ENCODE data around the gene SOX12. TPM values are rescaled to one million over a fixed set of nuclear protein-coding genes. Genes with fewer than 3 reads are reported as not detected.

The SOX12 gene
- total and polyA plus RNA-seq, 2 donors (not counting 1 experiment from before 2014, with no cell fraction given): 5.3 to 13.6 TPM

DNA sequence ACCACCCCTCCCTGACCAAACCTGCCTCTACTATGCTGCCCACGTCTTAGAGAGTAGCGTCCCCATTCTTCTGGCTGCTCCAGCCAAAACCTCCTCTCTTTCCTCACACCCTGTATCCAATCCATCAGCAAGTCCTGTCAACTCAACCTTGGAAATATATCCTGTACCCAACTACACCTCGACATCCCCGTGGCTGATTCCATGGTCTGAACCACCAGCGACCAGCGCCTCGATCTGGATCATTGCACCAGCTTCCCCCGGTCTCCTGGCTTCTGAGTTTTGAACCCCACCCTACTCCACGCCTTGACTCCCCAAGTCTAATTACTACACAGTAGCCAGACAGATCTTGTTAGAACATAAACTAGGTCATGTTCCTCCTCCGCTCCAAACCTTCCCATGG lies 31.4 kb downstream of the SOX12 start:
- H4K20me1 ChIP-seq (ENCODE audit: control insufficient read depth, insufficient read depth, low read length, poor library complexity, severe bottlenecking): no peaks in the 10 kb centered on the region
- H3K79me2 ChIP-seq (ENCODE audit: control insufficient read depth, insufficient read depth, low read length): no peaks in the 10 kb centered on the region
- no peaks in the 10 kb centered on the region for H3K27me3 ChIP-seq (replicated peaks in 1 of 4; ENCODE audit: control extremely low read depth in 1 of 4, control insufficient read depth in 3 of 4, insufficient read depth in 4 of 4, low read length in 3 of 4)
- DNase-seq: no peak
- Mint-ChIP-seq H3K27ac (no peak overlapping the region), H3K4me3 (no peak overlapping the region), H3K9me3 (ENCODE audit: insufficient read depth) (no peaks in the 10 kb centered on the region), H3K27me3 (no peaks in the 10 kb centered on the region), H3K4me1 (peaks cover 24% of the 10 kb centered on the region)
- 97% methylated on average over 10 of the region's 10 CpGs for WGBS (ENCODE audit: insufficient coverage)
- ChIA-PET POLR2A (no interaction called here), CTCF (interaction anchor here (0.6 to 6.6 kb wide), 3 partner anchors 10 to 289 kb away, joined by 3 to 169 read pairs (median 4); no protein-coding TSS in a partner anchor)
- no peak overlapping the region for H2AFZ ChIP-seq (ENCODE audit: insufficient read depth, low read depth, low read length, poor library complexity, severe bottlenecking)
- H3K9me3 ChIP-seq (ENCODE audit: control extremely low read depth in 1 of 3, control insufficient read depth in 2 of 3, insufficient read depth in 1 of 3, low read length in 2 of 3): no peaks in the 10 kb centered on the region
- intact Hi-C loops (cut with micrococcal nuclease): loop anchor here (10.0 kb wide), 1 partner anchor 378 kb away; no protein-coding TSS in a partner anchor
- ATAC-seq (ENCODE audit: low read depth): no peak
- H3K36me3 ChIP-seq (replicated peaks in 1 of 2; ENCODE audit: control extremely low read depth in 1 of 2, control insufficient read depth in 1 of 2, extremely low read depth in 1 of 2, insufficient read depth in 2 of 2, low read length in 1 of 2): no peaks in the 10 kb centered on the region
- no peak overlapping the region for H3K4me3 ChIP-seq (ENCODE audit: control extremely low read depth in 1 of 5, extremely low read depth in 1 of 5, insufficient read depth in 1 of 5, low read depth in 2 of 5, low read length in 4 of 5)
- H3K4me2 ChIP-seq (replicated peaks; ENCODE audit: low read depth, low read length, poor library complexity, severe bottlenecking): no peak overlapping the region
- H3K9ac ChIP-seq (ENCODE audit: low read length): no peak overlapping the region
- peaks cover 13 to 23% of the 10 kb centered on the region in 2 donors for H3K4me1 ChIP-seq (ENCODE audit: control insufficient read depth in 2 of 2, insufficient read depth in 2 of 2, low read length in 2 of 2)
- TF ChIP-seq, protein P1, sequence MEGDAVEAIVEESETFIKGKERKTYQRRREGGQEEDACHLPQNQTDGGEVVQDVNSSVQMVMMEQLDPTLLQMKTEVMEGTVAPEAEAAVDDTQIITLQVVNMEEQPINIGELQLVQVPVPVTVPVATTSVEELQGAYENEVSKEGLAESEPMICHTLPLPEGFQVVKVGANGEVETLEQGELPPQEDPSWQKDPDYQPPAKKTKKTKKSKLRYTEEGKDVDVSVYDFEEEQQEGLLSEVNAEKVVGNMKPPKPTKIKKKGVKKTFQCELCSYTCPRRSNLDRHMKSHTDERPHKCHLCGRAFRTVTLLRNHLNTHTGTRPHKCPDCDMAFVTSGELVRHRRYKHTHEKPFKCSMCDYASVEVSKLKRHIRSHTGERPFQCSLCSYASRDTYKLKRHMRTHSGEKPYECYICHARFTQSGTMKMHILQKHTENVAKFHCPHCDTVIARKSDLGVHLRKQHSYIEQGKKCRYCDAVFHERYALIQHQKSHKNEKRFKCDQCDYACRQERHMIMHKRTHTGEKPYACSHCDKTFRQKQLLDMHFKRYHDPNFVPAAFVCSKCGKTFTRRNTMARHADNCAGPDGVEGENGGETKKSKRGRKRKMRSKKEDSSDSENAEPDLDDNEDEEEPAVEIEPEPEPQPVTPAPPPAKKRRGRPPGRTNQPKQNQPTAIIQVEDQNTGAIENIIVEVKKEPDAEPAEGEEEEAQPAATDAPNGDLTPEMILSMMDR (IDR thresholded peaks at IDR 0.05): no peak
- TF ChIP-seq EZH2 (IDR thresholded peaks at IDR 0.05; ENCODE audit: borderline replicate concordance, insufficient read depth, low read depth, low read length, poor library complexity, severe bottlenecking): no peak
- no peak overlapping the region for H3K27ac ChIP-seq (ENCODE audit: low read length in 2 of 2)

- H3K36me3 ChIP-seq (replicated peaks in 1 of 2; ENCODE audit: control extremely low read depth in 1 of 2, control insufficient read depth in 1 of 2, extremely low read depth in 1 of 2, insufficient read depth in 2 of 2, low read length in 1 of 2): no peaks in the 10 kb centered on the region
- intact Hi-C loops (cut with micrococcal nuclease): loop anchor here (10.0 kb wide), 1 partner anchor 376 kb away; no protein-coding TSS in a partner anchor
- ChIA-PET CTCF (interaction anchor here (2.3 kb wide), 1 partner anchor 120 kb away, joined by 5 read pairs; no protein-coding TSS in a partner anchor), POLR2A (no interaction called here)
- no peaks in the 10 kb centered on the region for H3K9me3 ChIP-seq (ENCODE audit: control extremely low read depth in 1 of 3, control insufficient read depth in 2 of 3, insufficient read depth in 1 of 3, low read length in 2 of 3)
- no peaks in the 10 kb centered on the region for H3K27me3 Mint-ChIP-seq
- H3K27ac ChIP-seq (ENCODE audit: low read length in 2 of 2): no peak overlapping the region
- no peaks in the 10 kb centered on the region for H4K20me1 ChIP-seq (ENCODE audit: control insufficient read depth, insufficient read depth, low read length, poor library complexity, severe bottlenecking)
- H3K4me2 ChIP-seq (replicated peaks; ENCODE audit: low read depth, low read length, poor library complexity, severe bottlenecking): no peak overlapping the region
- H3K4me3 ChIP-seq (ENCODE audit: control extremely low read depth in 1 of 5, extremely low read depth in 1 of 5, insufficient read depth in 1 of 5, low read depth in 2 of 5, low read length in 4 of 5): no peak overlapping the region
- H3K4me1 ChIP-seq (ENCODE audit: control insufficient read depth in 2 of 2, insufficient read depth in 2 of 2, low read length in 2 of 2): peaks cover 20 to 33% of the 10 kb centered on the region in 2 donors
- 92% methylated on average over 2 of the region's 4 CpGs for WGBS (ENCODE audit: insufficient coverage)
- no peak overlapping the region for H3K4me3 Mint-ChIP-seq
- no peak for TF ChIP-seq EZH2 (IDR thresholded peaks at IDR 0.05; ENCODE audit: borderline replicate concordance, insufficient read depth, low read depth, low read length, poor library complexity, severe bottlenecking)
- TF ChIP-seq, protein P1 (IDR thresholded peaks at IDR 0.05): no peak
- H3K9ac ChIP-seq (ENCODE audit: low read length): no peak overlapping the region
- no peak overlapping the region for H2AFZ ChIP-seq (ENCODE audit: insufficient read depth, low read depth, low read length, poor library complexity, severe bottlenecking)
- H3K4me1 Mint-ChIP-seq: peaks cover 33% of the 10 kb centered on the region
- no peaks in the 10 kb centered on the region for H3K9me3 Mint-ChIP-seq (ENCODE audit: insufficient read depth)
- H3K79me2 ChIP-seq (ENCODE audit: control insufficient read depth, insufficient read depth, low read length): no peaks in the 10 kb centered on the region
- DNase-seq: no peak
- H3K27me3 ChIP-seq (replicated peaks in 1 of 4; ENCODE audit: control extremely low read depth in 1 of 4, control insufficient read depth in 3 of 4, insufficient read depth in 4 of 4, low read length in 3 of 4): no peaks in the 10 kb centered on the region
- ATAC-seq (ENCODE audit: low read depth): no peak
- no peak overlapping the region for H3K27ac Mint-ChIP-seq
Measured at GRCh38 chr20:358891-359555, 33.7 kb downstream of the SOX12 start.

Data from B cell (primary cell).